Upper lobe of left lung (tissue), 6 donors: ENCODE data around the gene RPL7A. TPM values are rescaled to one million over a fixed set of nuclear protein-coding genes. Genes with fewer than 3 reads are reported as not detected.
A peak's percentile ranks its signal among the peaks of the same experiment; 100 is the strongest.

Source experiments
- ATAC-seq, 2 donors: fragments of 200-7000 bp; cut with Tn5 transposase; one replicate each; pipeline ENCODE4 v1.9.1; 2022; ENCODE audit warnings: mild to moderate bottlenecking in 2 of 2, moderate library complexity in 2 of 2; ENCODE audit not compliant: low FRiP score in 2 of 2
- DNase-seq, 2 donors: peaks; one replicate each; pipeline ENCODE4 v3.0.0-alpha.2; 2019 to 2020
- H3K27ac ChIP-seq, 4 donors: fragments of 200-600 bp; sonication (generic); one replicate each; pipeline ENCODE4 v1.5.1; 2016 to 2019
- H3K27me3 ChIP-seq, 4 donors: fragments of 200-600 bp; sonication (generic); one replicate each; pipeline ENCODE4 v1.5.1; 2017 to 2019
- H3K36me3 ChIP-seq, 4 donors: fragments of 200-600 bp; sonication (generic); one replicate each; pipeline ENCODE4 v1.5.1; 2016 to 2019
- H3K4me1 ChIP-seq, 4 donors: fragments of 200-600 bp; sonication (generic); one replicate each; pipeline ENCODE4 v1.5.1; 2018 to 2019
- H3K4me3 ChIP-seq, 4 donors: fragments of 200-600 bp; sonication (generic); one replicate each; pipeline ENCODE4 v1.5.1; 2017 to 2019; ENCODE audit warnings: mild to moderate bottlenecking in 2 of 4, moderate library complexity in 1 of 4
- H3K9me3 ChIP-seq, 4 donors: fragments of 200-600 bp; sonication (generic); one replicate each; pipeline ENCODE4 v1.5.1; 2018 to 2019
- CTCF ChIP-seq, 6 experiments: fragments of 450-650 bp in 4 of 6; fragments of 200-600 bp in 2 of 6; sonication (generic) in 2 of 6; IDR thresholded peaks; one replicate each; pipeline ENCODE4 v1.5.1; 2016 to 2019; ENCODE audit warnings: antibody characterized with exemption in 6 of 6
- EP300 ChIP-seq, 4 donors: sonication (generic); formaldehyde crosslinking; IDR thresholded peaks; one replicate each; pipeline ENCODE4 v1.5.1; 2017; ENCODE audit warnings: antibody characterized with exemption in 4 of 4, control low read depth in 2 of 4
- POLR2A ChIP-seq, 4 donors: fragments of 450-650 bp; IDR thresholded peaks; one replicate each; pipeline ENCODE4 v1.5.1; 2016 to 2017; ENCODE audit warnings: antibody characterized with exemption in 4 of 4, mild to moderate bottlenecking in 2 of 4
- POLR2AphosphoS5 ChIP-seq, 2 donors: sonication (generic); formaldehyde crosslinking; IDR thresholded peaks; one replicate each; pipeline ENCODE4 v1.5.1; 2017; ENCODE audit warnings: antibody characterized with exemption in 2 of 2
- WGBS, 2 donors: methylation state at CpG; one replicate each; pipeline ENCODE4 v1.1.5; 2017 to 2018; 5-methylcytosine and 5-hydroxymethylcytosine counted together
- total RNA-seq, 6 donors: library from RNA; depleted of rRNA in 4 of 6; stranded (reverse); fragments of >200 nt in 4 of 6; gene quantifications; one replicate each; pipeline versions ENCODE4 v1.1.0 to v1.2.1, GENCODE V29; 2016 to 2021
- donor health status: DM: no; HTN: no; CAD: no; lungs with moderate emphysema.
- donor health status: DM: no; HTN: yes; CAD: no; lungs with severe emphysema.

Gene RPL7A
- total RNA-seq, 6 donors from 2014 or later, result 840 to 1,613 (median 1,352) TPM

GRCh38 chr9:133342570-133342969 lies 5.4 kb upstream of the RPL7A start:
- peak in 1 of 2 donors; percentile 53 for DNase-seq
- no peak overlapping the region for H3K27ac ChIP-seq
- TF ChIP-seq POLR2A (IDR thresholded peaks at IDR 0.05), result no peak
- no peak for TF ChIP-seq EP300 (IDR thresholded peaks at IDR 0.05)
- TF ChIP-seq POLR2AphosphoS5 (IDR thresholded peaks at IDR 0.05), result no peak
- TF ChIP-seq CTCF (IDR thresholded peaks at IDR 0.05), result no peak

GRCh38 chr9:133344071-133344470 lies 3.9 kb upstream of the RPL7A start:
- H3K4me1 ChIP-seq, result peaks cover 16 to 49% (median 20%) of the 10 kb centered on the region in 4 donors
- peaks cover 4 to 69% (median 47%) of the 10 kb centered on the region in 4 donors for H3K36me3 ChIP-seq
- DNase-seq, result peak in 1 of 2 donors; percentile 62

More at GRCh38 chr9:133342570-133342969, 5.4 kb upstream of the RPL7A start:
- ATAC-seq, result no peak
- Histone ChIP-seq H3K27me3 (no peaks in the 10 kb centered on the region), H3K4me1 (peaks cover 11 to 42% (median 17%) of the 10 kb centered on the region in 4 donors), H3K9me3 (no peaks in the 10 kb centered on the region), H3K4me3 (no peak overlapping the region), H3K36me3 (peaks cover 4 to 72% (median 47%) of the 10 kb centered on the region in 4 donors)
- 82 to 95% methylated on average over 5 to 10 of the region's 11 CpGs for WGBS, 2 donors

GRCh38 chr9:133344979-133345378 lies 3.0 kb upstream of the RPL7A start:
- Histone ChIP-seq H3K4me1 (peaks cover 24 to 58% (median 28%) of the 10 kb centered on the region in 4 donors), H3K9me3 (no peaks in the 10 kb centered on the region), H3K4me3 (no peak overlapping the region), H3K27ac (no peak overlapping the region), H3K36me3 (peaks cover 9 to 69% (median 52%) of the 10 kb centered on the region in 4 donors), H3K27me3 (no peaks in the 10 kb centered on the region)
- peak in 1 of 2 donors; percentile 32 for DNase-seq
- TF ChIP-seq EP300 (IDR thresholded peaks at IDR 0.05), result no peak
- TF ChIP-seq POLR2AphosphoS5 (IDR thresholded peaks at IDR 0.05), result no peak
- TF ChIP-seq POLR2A (IDR thresholded peaks at IDR 0.05), result no peak
- TF ChIP-seq CTCF (IDR thresholded peaks at IDR 0.05), result no peak
- no peak for ATAC-seq
- 98 to 99% methylated on average over 12 of the region's 12 CpGs for WGBS, 2 donors

More at GRCh38 chr9:133344071-133344470, 3.9 kb upstream of the RPL7A start:
- Histone ChIP-seq H3K27me3 (no peaks in the 10 kb centered on the region), H3K27ac (no peak overlapping the region), H3K4me3 (no peak overlapping the region), H3K9me3 (no peaks in the 10 kb centered on the region)
- no peak for ATAC-seq
- TF ChIP-seq POLR2AphosphoS5 (IDR thresholded peaks at IDR 0.05) (no peak), POLR2A (IDR thresholded peaks at IDR 0.05) (no peak), CTCF (IDR thresholded peaks at IDR 0.05) (no peak), EP300 (IDR thresholded peaks at IDR 0.05) (no peak)
- 97% methylated on average over 19 of the region's 19 CpGs for WGBS, 2 donors

GRCh38 chr9:133345596-133345995 lies 2.4 kb upstream of the RPL7A start:
- peaks cover 15 to 69% (median 55%) of the 10 kb centered on the region in 4 donors for H3K36me3 ChIP-seq
- H3K9me3 ChIP-seq, result no peaks in the 10 kb centered on the region
- no peaks in the 10 kb centered on the region for H3K27me3 ChIP-seq
- no peak for ATAC-seq
- 81 to 96% methylated on average over 4 to 6 of the region's 6 CpGs for WGBS, 2 donors
- no peak for DNase-seq
- TF ChIP-seq POLR2AphosphoS5 (IDR thresholded peaks at IDR 0.05) (no peak), CTCF (IDR thresholded peaks at IDR 0.05) (no peak), POLR2A (IDR thresholded peaks at IDR 0.05) (no peak), EP300 (IDR thresholded peaks at IDR 0.05) (no peak)
- no peak overlapping the region for H3K4me3 ChIP-seq
- peaks cover 24 to 57% (median 29%) of the 10 kb centered on the region in 4 donors for H3K4me1 ChIP-seq
- no peak overlapping the region for H3K27ac ChIP-seq
